AG04450 (cell line): ENCODE data around the gene ARNT2. TPM values are rescaled to one million over a fixed set of nuclear protein-coding genes. Genes with fewer than 3 reads are reported as not detected.

Experiments used
- CTCF ChIA-PET: fragments of 300-600, 350-600 bp; formaldehyde crosslinking; extraction: SDS; loops from one replicate; lab custom pipeline; 2022; ENCODE audit warnings: antibody characterized with exemption, inconsistent platforms; lab: Charles Lee
- POLR2A ChIA-PET: fragments of 350-600 bp; formaldehyde crosslinking; extraction: SDS; loops from one replicate; lab custom pipeline; 2021; ENCODE audit warnings: antibody characterized with exemption, inconsistent platforms; lab: Yijun Ruan, JAX
- DNase-seq: peaks from one replicate; pipeline ENCODE4 v3.0.0-alpha.2; 2011; ENCODE audit warnings: low read depth, low spot score
- H3K27ac ChIP-seq: one replicate; pipeline ENCODE4 v1.5.1; 2012; ENCODE audit warnings: low read depth, low read length, control low read depth
- H3K27me3 ChIP-seq: one replicate; pipeline ENCODE4 v1.6.0; 2012; ENCODE audit warnings: low read length; ENCODE audit not compliant: control insufficient read depth, insufficient read depth
- H3K4me3 ChIP-seq: 2 replicates; pipeline ENCODE4 v1.5.1; 2011; ENCODE audit warnings: mild to moderate bottlenecking, low read depth, low read length, control low read depth
- H3K9me3 ChIP-seq: 2 replicates; pipeline ENCODE4 v1.5.1; 2012; ENCODE audit warnings: low read length; ENCODE audit not compliant: control insufficient read depth, insufficient read depth
- polyA plus RNA-seq: library from polyadenylated mRNA; depleted of rRNA; stranded (reverse); fragments of >200 nt; gene quantifications from 2 replicates; pipeline ENCODE4 v1.2.3, GENCODE V29; 2011
- TF ChIP-seq, protein P1 (sequence below): IDR thresholded peaks from 2 replicates; pipeline ENCODE4 v1.5.1; 2011; ENCODE audit warnings: low read depth, low read length, control low read depth, inconsistent platforms

ARNT2 gene
- polyA plus RNA-seq, 1 experiment: 36.8 TPM

DNA sequence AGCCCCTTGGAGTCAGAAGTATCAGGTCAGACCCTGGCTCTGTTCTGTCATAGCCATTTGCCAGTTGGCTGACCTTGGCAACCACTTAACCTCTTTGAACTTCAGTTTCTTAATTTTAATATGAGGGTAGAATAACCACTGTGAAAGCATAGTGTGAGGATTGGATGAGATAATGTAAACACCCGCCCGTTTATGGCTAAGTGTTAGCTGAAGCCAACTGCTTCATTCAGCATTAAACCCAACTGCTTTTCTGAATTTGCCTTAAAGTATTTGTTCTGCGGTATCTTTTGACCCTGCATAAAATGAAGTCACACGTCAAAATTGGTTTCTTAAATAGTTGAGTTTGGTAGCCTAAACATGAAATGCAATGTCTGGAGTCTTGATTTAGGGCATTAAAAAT, 169.4 kb downstream of the ARNT2 start:
- H3K27me3 ChIP-seq: no peaks in the 10 kb centered on the region
- TF ChIP-seq, protein P1, sequence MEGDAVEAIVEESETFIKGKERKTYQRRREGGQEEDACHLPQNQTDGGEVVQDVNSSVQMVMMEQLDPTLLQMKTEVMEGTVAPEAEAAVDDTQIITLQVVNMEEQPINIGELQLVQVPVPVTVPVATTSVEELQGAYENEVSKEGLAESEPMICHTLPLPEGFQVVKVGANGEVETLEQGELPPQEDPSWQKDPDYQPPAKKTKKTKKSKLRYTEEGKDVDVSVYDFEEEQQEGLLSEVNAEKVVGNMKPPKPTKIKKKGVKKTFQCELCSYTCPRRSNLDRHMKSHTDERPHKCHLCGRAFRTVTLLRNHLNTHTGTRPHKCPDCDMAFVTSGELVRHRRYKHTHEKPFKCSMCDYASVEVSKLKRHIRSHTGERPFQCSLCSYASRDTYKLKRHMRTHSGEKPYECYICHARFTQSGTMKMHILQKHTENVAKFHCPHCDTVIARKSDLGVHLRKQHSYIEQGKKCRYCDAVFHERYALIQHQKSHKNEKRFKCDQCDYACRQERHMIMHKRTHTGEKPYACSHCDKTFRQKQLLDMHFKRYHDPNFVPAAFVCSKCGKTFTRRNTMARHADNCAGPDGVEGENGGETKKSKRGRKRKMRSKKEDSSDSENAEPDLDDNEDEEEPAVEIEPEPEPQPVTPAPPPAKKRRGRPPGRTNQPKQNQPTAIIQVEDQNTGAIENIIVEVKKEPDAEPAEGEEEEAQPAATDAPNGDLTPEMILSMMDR: no peak
- ChIA-PET POLR2A (no interaction called here), CTCF (interaction anchor here (1.7 kb wide), 1 partner anchor 203 kb away, joined by 4 read pairs; no protein-coding TSS in a partner anchor)
- H3K9me3 ChIP-seq: no peaks in the 10 kb centered on the region; the same call in 1 of the 2 replicates
- no peak overlapping the region for H3K27ac ChIP-seq
- no peak for DNase-seq
- no peak overlapping the region for H3K4me3 ChIP-seq

DNA sequence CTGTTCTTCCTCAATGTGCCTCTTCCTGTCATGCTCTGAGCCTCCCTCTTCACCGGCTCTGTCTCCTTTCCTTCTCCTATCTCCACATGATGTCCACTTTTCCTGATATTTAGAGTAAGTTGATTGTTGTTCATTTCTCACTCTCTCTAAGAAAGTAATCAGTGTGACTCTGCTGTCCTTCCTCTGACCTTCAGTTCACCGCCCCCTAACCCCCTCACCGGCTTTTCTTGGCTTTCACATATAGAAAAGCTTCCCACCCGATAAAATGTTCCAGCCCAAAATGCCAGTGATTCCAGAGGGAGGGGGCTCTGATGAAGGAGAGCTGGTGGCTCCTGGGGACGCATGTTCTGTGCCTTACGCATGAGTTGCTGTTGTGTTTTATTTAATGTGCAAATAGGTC, 170.4 kb downstream of the ARNT2 start:
- no peaks in the 10 kb centered on the region for H3K27me3 ChIP-seq
- CTCF ChIA-PET: no interaction called here
- H3K9me3 ChIP-seq: no peaks in the 10 kb centered on the region; the same call in 1 of the 2 replicates
- TF ChIP-seq, protein P1: no peak
- POLR2A ChIA-PET: no interaction called here
- H3K4me3 ChIP-seq: no peak overlapping the region
- DNase-seq: no peak
- H3K27ac ChIP-seq: no peak overlapping the region

DNA sequence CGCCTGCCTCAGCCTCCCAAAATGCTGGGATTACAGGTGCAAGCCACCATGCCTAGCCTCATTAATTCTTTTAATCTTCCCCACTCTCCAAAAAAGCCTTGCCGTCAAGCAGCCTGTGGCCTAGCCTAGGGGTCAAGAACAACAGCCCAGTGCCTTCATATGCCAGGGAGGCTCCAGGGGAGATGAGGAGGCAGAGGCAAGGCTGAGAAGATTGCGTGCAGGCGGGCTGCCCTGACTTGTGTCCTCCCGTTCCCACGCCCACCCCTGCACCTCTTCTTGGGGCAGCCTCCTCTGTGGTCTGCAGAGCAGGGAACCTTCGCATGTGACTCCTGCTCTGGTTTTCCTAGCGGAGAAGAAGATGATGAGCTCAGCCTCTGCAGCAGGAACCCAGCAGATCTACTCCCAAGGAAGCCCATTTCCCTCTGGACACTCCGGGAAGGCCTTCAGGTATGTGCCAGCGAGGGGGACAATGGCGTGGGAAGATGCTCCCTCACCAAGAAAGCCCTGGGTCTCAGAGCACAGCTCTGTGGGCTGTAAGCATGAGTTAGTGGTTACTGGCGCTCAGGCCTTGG, 172.4 kb downstream of the ARNT2 start:
- Histone ChIP-seq H3K27me3 (no peaks in the 10 kb centered on the region), H3K4me3 (no peak overlapping the region), H3K9me3 (no peaks in the 10 kb centered on the region; the same call in 1 of the 2 replicates), H3K27ac (no peak overlapping the region)
- ChIA-PET CTCF (interaction anchor here (1.3 kb wide), 1 partner anchor 200 kb away, joined by 3 read pairs; no protein-coding TSS in a partner anchor), POLR2A (interaction anchor here (0.8 kb wide), 1 partner anchor 203 kb away, joined by 3 read pairs; the partner anchor contains the start of gene CEMIP)
- TF ChIP-seq, protein P1: no peak
- no peak for DNase-seq

DNA sequence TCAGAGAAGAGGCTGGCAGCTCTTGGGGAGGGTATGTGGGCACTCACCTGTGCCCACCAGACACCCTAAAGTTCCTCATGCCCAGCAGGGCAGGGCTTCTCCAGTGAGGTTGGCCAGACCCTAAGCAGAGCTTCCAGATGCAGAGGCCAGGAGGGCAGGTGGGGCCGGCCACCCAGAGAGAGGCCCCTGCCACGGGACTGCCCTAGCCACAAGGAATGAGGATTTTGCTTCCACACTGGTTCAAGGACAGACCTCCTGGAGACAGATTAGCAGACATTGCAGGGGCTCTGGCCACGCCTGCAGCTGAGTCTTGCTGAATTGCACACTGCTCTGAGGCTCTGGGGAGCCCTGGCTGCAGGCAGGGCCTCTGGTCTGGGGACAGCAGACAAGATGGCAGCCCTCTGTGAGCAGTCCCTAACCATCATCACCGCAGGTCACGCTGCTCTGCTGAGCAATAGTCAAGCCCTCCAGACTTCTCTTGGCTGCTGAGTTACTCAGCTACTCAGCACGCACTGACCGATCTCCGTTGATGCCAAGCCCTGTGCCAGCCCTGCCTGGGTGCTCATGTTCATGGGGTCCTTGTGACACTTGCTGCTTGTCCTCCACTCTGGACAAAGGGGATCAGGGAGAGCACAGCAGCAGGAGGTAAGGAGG, 173.5 kb downstream of the ARNT2 start:
- TF ChIP-seq, protein P1: no peak
- Histone ChIP-seq H3K27ac (no peak overlapping the region), H3K9me3 (no peaks in the 10 kb centered on the region; the same call in 1 of the 2 replicates), H3K4me3 (no peak overlapping the region), H3K27me3 (no peaks in the 10 kb centered on the region)
- POLR2A ChIA-PET: no interaction called here
- no peak for DNase-seq
- CTCF ChIA-PET: no interaction called here

DNA sequence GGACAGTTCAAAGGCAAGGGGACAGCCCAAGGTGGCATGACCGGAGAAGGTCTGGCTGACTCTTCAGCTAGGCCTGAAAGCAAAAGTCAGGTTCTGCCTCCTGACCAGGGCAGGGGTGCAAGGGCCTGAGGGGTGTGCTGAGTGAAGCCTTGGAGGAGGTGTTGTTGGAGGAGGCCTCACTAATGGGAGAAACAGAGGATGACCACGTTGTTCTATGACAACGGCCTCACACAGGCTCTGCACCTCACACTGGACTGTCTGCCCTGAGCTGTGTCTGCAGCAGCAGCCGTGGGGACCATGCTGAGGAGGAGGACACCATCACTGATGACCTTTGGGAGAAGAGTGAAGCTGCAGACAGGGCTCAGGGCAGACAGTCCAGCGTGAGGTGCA, 174.0 kb downstream of the ARNT2 start:
- ChIA-PET CTCF (interaction anchor here (1.2 kb wide), 1 partner anchor 10 kb away, joined by 4 read pairs; no protein-coding TSS in a partner anchor), POLR2A (no interaction called here)
- TF ChIP-seq, protein P1: no peak
- no peak overlapping the region for H3K27ac ChIP-seq
- no peak overlapping the region for H3K4me3 ChIP-seq
- no peaks in the 10 kb centered on the region for H3K27me3 ChIP-seq
- no peaks in the 10 kb centered on the region; the same call in 1 of the 2 replicates for H3K9me3 ChIP-seq
- DNase-seq: no peak
